ENCODE measurements around the gene RGS8. TPM values are rescaled to one million over a fixed set of nuclear protein-coding genes. Genes with fewer than 3 reads are reported as not detected.

RGS8 gene
- total and polyA plus RNA-seq, 4 donors: 0.10 TPM; not detected in 3

- H3K27ac ChIP-seq (ENCODE audit: low read depth in 1 of 2, low read length in 2 of 2): no peak overlapping the region
- H3K27me3 ChIP-seq (ENCODE audit: control insufficient read depth in 1 of 2, insufficient read depth in 2 of 2, low read length in 1 of 2): no peaks in the 10 kb centered on the region
- no peak overlapping the region for H3K4me3 ChIP-seq (ENCODE audit: low read length in 2 of 2)
- ATAC-seq (ENCODE audit: low FRiP score) (no peak), DNase-seq (no peak)
- intact Hi-C loops (cut with DNase I): no loop called here
- peaks cover 0 to 5% of the 10 kb centered on the region in 2 donors for H3K4me1 ChIP-seq (ENCODE audit: control insufficient read depth in 1 of 2, insufficient read depth in 2 of 2, low read length in 2 of 2)
- no peaks in the 10 kb centered on the region for H3K36me3 ChIP-seq (ENCODE audit: control insufficient read depth in 1 of 2, insufficient read depth in 2 of 2, low read length in 1 of 2)
- 96 to 98% methylated on average over 1 of the region's 1 CpG for WGBS, 2 donors
- no peaks in the 10 kb centered on the region for H3K9me3 ChIP-seq (ENCODE audit: control insufficient read depth, low read length)
Observed at GRCh38 chr1:182690886-182691443, 6.6 kb upstream of the RGS8 start.

- DNase-seq: no peak
- intact Hi-C loops (cut with DNase I): loop anchor here in 1 of 2 donors (5.0 kb wide), 1 partner anchor 41 kb away; no protein-coding TSS in a partner anchor
- Histone ChIP-seq H3K9me3 (ENCODE audit: control insufficient read depth, low read length) (no peaks in the 10 kb centered on the region), H3K27ac (ENCODE audit: low read depth in 1 of 2, low read length in 2 of 2) (no peak overlapping the region), H3K4me1 (ENCODE audit: control insufficient read depth in 1 of 2, insufficient read depth in 2 of 2, low read length in 2 of 2) (no peaks in the 10 kb centered on the region), H3K4me3 (ENCODE audit: low read length in 2 of 2) (no peak overlapping the region), H3K36me3 (ENCODE audit: control insufficient read depth in 1 of 2, insufficient read depth in 2 of 2, low read length in 1 of 2) (no peaks in the 10 kb centered on the region), H3K27me3 (ENCODE audit: control insufficient read depth in 1 of 2, insufficient read depth in 2 of 2, low read length in 1 of 2) (no peaks in the 10 kb centered on the region)
- WGBS, 2 donors: 95 to 96% methylated on average over 8 of the region's 8 CpGs
- ATAC-seq (ENCODE audit: low FRiP score): no peak
Observed at GRCh38 chr1:182688436-182689205, 4.2 kb upstream of the RGS8 start.

GRCh38 chr1:182687361-182687760 lies 3.0 kb upstream of the RGS8 start:
- no peaks in the 10 kb centered on the region for H3K27me3 ChIP-seq (ENCODE audit: control insufficient read depth in 1 of 2, insufficient read depth in 2 of 2, low read length in 1 of 2)
- no peaks in the 10 kb centered on the region for H3K36me3 ChIP-seq (ENCODE audit: control insufficient read depth in 1 of 2, insufficient read depth in 2 of 2, low read length in 1 of 2)
- no peak for DNase-seq
- intact Hi-C loops (cut with DNase I): loop anchor here in 1 of 2 donors (5.0 kb wide), 1 partner anchor 40 kb away; no protein-coding TSS in a partner anchor
- no peaks in the 10 kb centered on the region for H3K9me3 ChIP-seq (ENCODE audit: control insufficient read depth, low read length)
- H3K27ac ChIP-seq (ENCODE audit: low read depth in 1 of 2, low read length in 2 of 2): no peak overlapping the region
- no peaks in the 10 kb centered on the region for H3K4me1 ChIP-seq (ENCODE audit: control insufficient read depth in 1 of 2, insufficient read depth in 2 of 2, low read length in 2 of 2)
- ATAC-seq (ENCODE audit: low FRiP score): no peak
- no peak overlapping the region for H3K4me3 ChIP-seq (ENCODE audit: low read length in 2 of 2)

- Histone ChIP-seq H3K36me3 (ENCODE audit: control insufficient read depth in 1 of 2, insufficient read depth in 2 of 2, low read length in 1 of 2) (no peaks in the 10 kb centered on the region), H3K27me3 (ENCODE audit: control insufficient read depth in 1 of 2, insufficient read depth in 2 of 2, low read length in 1 of 2) (no peaks in the 10 kb centered on the region), H3K9me3 (ENCODE audit: control insufficient read depth, low read length) (no peaks in the 10 kb centered on the region), H3K4me1 (ENCODE audit: control insufficient read depth in 1 of 2, insufficient read depth in 2 of 2, low read length in 2 of 2) (no peaks in the 10 kb centered on the region), H3K4me3 (ENCODE audit: low read length in 2 of 2) (no peak overlapping the region), H3K27ac (ENCODE audit: low read depth in 1 of 2, low read length in 2 of 2) (no peak overlapping the region)
- intact Hi-C loops (cut with DNase I): loop anchor here in 1 of 2 donors (5.0 kb wide), 1 partner anchor 39 kb away; no protein-coding TSS in a partner anchor
- ATAC-seq (ENCODE audit: low FRiP score) (no peak), DNase-seq (no peak)
- WGBS, 2 donors: 98 to 100% methylated on average over 1 of the region's 1 CpG
Observed at GRCh38 chr1:182686446-182686845, 2.1 kb upstream of the RGS8 start.

- DNase-seq (no peak), ATAC-seq (ENCODE audit: low FRiP score) (no peak)
Observed at GRCh38 chr1:182685215-182685614, 828 bp upstream of the RGS8 start.

GRCh38 chr1:182682898-182683501 lies 1.4 kb downstream of the RGS8 start:
- WGBS, 2 donors: 72 to 76% methylated on average over 2 of the region's 2 CpGs
- Histone ChIP-seq H3K27ac (ENCODE audit: low read depth in 1 of 2, low read length in 2 of 2) (no peak overlapping the region), H3K36me3 (ENCODE audit: control insufficient read depth in 1 of 2, insufficient read depth in 2 of 2, low read length in 1 of 2) (no peaks in the 10 kb centered on the region), H3K4me1 (ENCODE audit: control insufficient read depth in 1 of 2, insufficient read depth in 2 of 2, low read length in 2 of 2) (no peaks in the 10 kb centered on the region), H3K9me3 (ENCODE audit: control insufficient read depth, low read length) (no peaks in the 10 kb centered on the region), H3K27me3 (ENCODE audit: control insufficient read depth in 1 of 2, insufficient read depth in 2 of 2, low read length in 1 of 2) (no peaks in the 10 kb centered on the region), H3K4me3 (ENCODE audit: low read length in 2 of 2) (no peak overlapping the region)
- DNase-seq (no peak), ATAC-seq (ENCODE audit: low FRiP score) (no peak)
- intact Hi-C loops (cut with DNase I): no loop called here

More at GRCh38 chr1:182685215-182685614, 828 bp upstream of the RGS8 start:
- H3K4me1 ChIP-seq (ENCODE audit: control insufficient read depth in 1 of 2, insufficient read depth in 2 of 2, low read length in 2 of 2): no peaks in the 10 kb centered on the region
- no peak overlapping the region for H3K27ac ChIP-seq (ENCODE audit: low read depth in 1 of 2, low read length in 2 of 2)
- H3K4me3 ChIP-seq (ENCODE audit: low read length in 2 of 2): no peak overlapping the region
- no peaks in the 10 kb centered on the region for H3K9me3 ChIP-seq (ENCODE audit: control insufficient read depth, low read length)
- intact Hi-C loops (cut with DNase I): loop anchor here in 1 of 2 donors (5.0 kb wide), 1 partner anchor 38 kb away; no protein-coding TSS in a partner anchor
- H3K27me3 ChIP-seq (ENCODE audit: control insufficient read depth in 1 of 2, insufficient read depth in 2 of 2, low read length in 1 of 2): no peaks in the 10 kb centered on the region
- 92% methylated on average over 4 of the region's 4 CpGs for WGBS, 2 donors
- no peaks in the 10 kb centered on the region for H3K36me3 ChIP-seq (ENCODE audit: control insufficient read depth in 1 of 2, insufficient read depth in 2 of 2, low read length in 1 of 2)

- 79 to 88% methylated on average over 1 of the region's 1 CpG for WGBS, 2 donors
- Histone ChIP-seq H3K4me1 (ENCODE audit: control insufficient read depth in 1 of 2, insufficient read depth in 2 of 2, low read length in 2 of 2) (no peaks in the 10 kb centered on the region), H3K27me3 (ENCODE audit: control insufficient read depth in 1 of 2, insufficient read depth in 2 of 2, low read length in 1 of 2) (no peaks in the 10 kb centered on the region), H3K27ac (ENCODE audit: low read depth in 1 of 2, low read length in 2 of 2) (no peak overlapping the region), H3K4me3 (ENCODE audit: low read length in 2 of 2) (no peak overlapping the region), H3K9me3 (ENCODE audit: control insufficient read depth, low read length) (no peaks in the 10 kb centered on the region), H3K36me3 (ENCODE audit: control insufficient read depth in 1 of 2, insufficient read depth in 2 of 2, low read length in 1 of 2) (no peaks in the 10 kb centered on the region)
- no peak for DNase-seq
- intact Hi-C loops (cut with DNase I): no loop called here
- no peak for ATAC-seq (ENCODE audit: low FRiP score)
Observed at GRCh38 chr1:182682406-182682805, 2.0 kb downstream of the RGS8 start.

DNA sequence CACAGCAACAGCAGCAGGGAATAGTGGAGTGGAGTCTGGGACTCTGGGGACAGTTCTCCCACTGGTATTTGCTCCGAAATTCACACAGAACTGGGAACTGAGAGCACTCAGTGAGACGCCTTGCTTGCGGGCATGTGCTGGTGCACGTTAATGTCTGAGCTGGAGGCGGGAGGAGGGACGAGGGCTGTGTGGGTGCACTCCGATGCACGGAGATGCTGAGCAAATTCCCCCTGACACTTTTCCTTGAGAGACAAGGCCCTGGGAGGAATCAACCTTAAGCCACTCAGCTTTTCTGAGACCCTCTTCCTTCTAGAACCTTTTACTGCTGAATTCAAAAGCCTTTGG lies 2.8 kb downstream of the RGS8 start:
- H3K4me1 ChIP-seq (ENCODE audit: control insufficient read depth in 1 of 2, insufficient read depth in 2 of 2, low read length in 2 of 2): no peaks in the 10 kb centered on the region
- intact Hi-C loops (cut with DNase I): no loop called here
- no peak for ATAC-seq (ENCODE audit: low FRiP score)
- no peaks in the 10 kb centered on the region for H3K9me3 ChIP-seq (ENCODE audit: control insufficient read depth, low read length)
- no peaks in the 10 kb centered on the region for H3K36me3 ChIP-seq (ENCODE audit: control insufficient read depth in 1 of 2, insufficient read depth in 2 of 2, low read length in 1 of 2)
- no peak overlapping the region for H3K4me3 ChIP-seq (ENCODE audit: low read length in 2 of 2)
- WGBS, 2 donors: 89 to 90% methylated on average over 8 of the region's 8 CpGs
- no peaks in the 10 kb centered on the region for H3K27me3 ChIP-seq (ENCODE audit: control insufficient read depth in 1 of 2, insufficient read depth in 2 of 2, low read length in 1 of 2)
- no peak for DNase-seq
- H3K27ac ChIP-seq (ENCODE audit: low read depth in 1 of 2, low read length in 2 of 2): no peak overlapping the region

All from aorta (tissue), 5 donors.